HCEC 1CT (cell line): ENCODE results near the gene HEPHL1.
A peak's percentile ranks its signal among the peaks of the same experiment; 100 is the strongest.
"Not testable (repeated sequence)": the region's sequence is repeated elsewhere in the genome, so short reads cannot be mapped to it uniquely, and the experiment has no call there.

Source experiments
- DNase-seq: peaks from one replicate; pipeline ENCODE4 v3.0.0-alpha.2; 2017

Gene HEPHL1

GRCh38 chr11:94091091-94091490 is 69.9 kb downstream of the HEPHL1 start:
- no peak for DNase-seq

GRCh38 chr11:94100253-94100652 is 79.1 kb downstream of the HEPHL1 start:
- no peak for DNase-seq

- DNase-seq, result no peak
Measured at GRCh38 chr11:94103471-94103870, 82.3 kb downstream of the HEPHL1 start.

GRCh38 chr11:94104734-94105133 is 83.6 kb downstream of the HEPHL1 start:
- no peak for DNase-seq

GRCh38 chr11:94106716-94107115 is 85.6 kb downstream of the HEPHL1 start:
- DNase-seq, result no peak

GRCh38 chr11:94107363-94107762 is 86.2 kb downstream of the HEPHL1 start:
- DNase-seq, result no peak

- no peak for DNase-seq
Measured at GRCh38 chr11:94111241-94111640, 90.1 kb downstream of the HEPHL1 start.

- no peak for DNase-seq
Measured at GRCh38 chr11:94111660-94112059, 90.5 kb downstream of the HEPHL1 start.

GRCh38 chr11:94112206-94112953 is 91.2 kb downstream of the HEPHL1 start:
- DNase-seq, result no peak

- no peak for DNase-seq
Measured at GRCh38 chr11:94117197-94117574, 96.0 kb downstream of the HEPHL1 start.

- peak; percentile 58 for DNase-seq
Measured at GRCh38 chr11:94117871-94118270, 96.7 kb downstream of the HEPHL1 start.

- not testable (repeated sequence) for DNase-seq
Measured at GRCh38 chr11:94119676-94120075, 98.5 kb downstream of the HEPHL1 start.

GRCh38 chr11:94120516-94120915 is 99.4 kb downstream of the HEPHL1 start:
- DNase-seq, result not testable (repeated sequence)

- no peak for DNase-seq
Measured at GRCh38 chr11:94120946-94121345, 99.8 kb downstream of the HEPHL1 start.

GRCh38 chr11:94125407-94126115 is 104.4 kb downstream of the HEPHL1 start:
- DNase-seq, result no peak

GRCh38 chr11:94127638-94128037 is 106.5 kb downstream of the HEPHL1 start:
- no peak for DNase-seq

- DNase-seq, result no peak
Measured at GRCh38 chr11:94128291-94128745, 107.2 kb downstream of the HEPHL1 start.

GRCh38 chr11:94128746-94129511 is 107.8 kb downstream of the HEPHL1 start, which contains the start of gene PANX1:
TSS of gene PANX1 (plus strand) at chr11:94128841. CDS start at chr11:94129313, 472 bp downstream.
- peak; percentile 88 for DNase-seq

GRCh38 chr11:94129512-94130297 is 108.6 kb downstream of the HEPHL1 start:
- DNase-seq, result peak; percentile 32

- peak; percentile 96 for DNase-seq
Measured at GRCh38 chr11:94130298-94131046, 109.3 kb downstream of the HEPHL1 start.

GRCh38 chr11:94131047-94131717 is 110.0 kb downstream of the HEPHL1 start:
- no peak for DNase-seq
